Epithelial cell of esophagus (primary cell): Measurements from ENCODE around the gene ZBP1.
A peak's percentile ranks its signal among the peaks of the same experiment; 100 is the strongest.

ENCODE experiments used
- DNase-seq: peaks from one replicate; pipeline ENCODE4 v3.0.0; 2010; ENCODE audit warnings: low read depth
- H3K4me3 ChIP-seq: 2 replicates; pipeline ENCODE4 v1.5.1; 2011; ENCODE audit warnings: mild to moderate bottlenecking, low read length, control low read depth
- TF ChIP-seq, protein P1 (sequence below): IDR thresholded peaks from 2 replicates; pipeline ENCODE4 v1.5.1; 2011; ENCODE audit warnings: low read depth, mild to moderate bottlenecking, low read length, control low read depth, inconsistent platforms; ENCODE audit not compliant: insufficient read depth; ENCODE audit errors: missing control alignments

Gene ZBP1

DNA sequence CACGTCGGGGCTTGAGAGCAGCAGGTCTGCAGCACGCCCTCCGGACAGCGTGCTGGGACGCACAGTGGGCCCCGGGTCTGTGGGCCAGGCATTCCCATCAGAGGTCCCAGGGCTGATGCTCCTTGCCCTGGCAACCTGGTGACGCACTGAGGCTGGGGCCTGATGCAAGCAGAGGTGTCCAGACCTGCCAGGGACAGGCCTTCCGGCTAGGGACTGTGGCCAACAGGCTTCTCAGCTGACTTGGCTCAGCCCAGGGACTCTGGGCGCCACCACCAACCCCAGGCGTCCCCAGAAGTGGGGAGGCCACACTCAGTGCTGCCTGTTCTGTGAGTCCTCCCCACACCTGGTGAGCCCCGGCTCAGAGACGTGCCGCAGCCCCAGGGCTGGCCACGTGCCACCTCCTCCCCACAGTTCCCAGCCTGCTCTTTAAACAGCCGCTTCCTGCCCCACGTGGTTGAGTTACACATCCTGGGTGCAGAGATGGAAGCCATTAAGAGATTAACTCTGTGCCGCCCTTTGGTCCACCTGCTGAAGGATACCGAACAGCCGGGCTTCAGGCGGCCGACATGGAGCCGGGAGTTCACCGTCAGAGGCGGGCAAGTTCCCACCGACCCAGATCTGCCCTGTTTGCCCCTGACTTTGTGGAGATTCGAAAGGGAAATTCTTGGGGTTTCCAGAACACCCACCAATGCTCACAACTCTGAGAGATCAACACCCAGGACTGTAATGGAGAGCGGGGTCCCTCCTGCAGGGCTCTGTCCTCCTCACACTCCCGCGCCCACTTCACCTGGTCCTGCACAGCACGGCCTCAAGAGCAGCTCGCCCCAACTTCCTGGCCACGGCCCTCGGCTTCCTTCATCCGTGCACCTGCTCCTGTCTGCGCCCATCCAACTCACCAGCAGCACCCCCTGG, 37.6 kb upstream of the ZBP1 start:
- DNase-seq = peak; percentile 84
- H3K4me3 ChIP-seq = no peak overlapping the region
- TF ChIP-seq, protein P1, sequence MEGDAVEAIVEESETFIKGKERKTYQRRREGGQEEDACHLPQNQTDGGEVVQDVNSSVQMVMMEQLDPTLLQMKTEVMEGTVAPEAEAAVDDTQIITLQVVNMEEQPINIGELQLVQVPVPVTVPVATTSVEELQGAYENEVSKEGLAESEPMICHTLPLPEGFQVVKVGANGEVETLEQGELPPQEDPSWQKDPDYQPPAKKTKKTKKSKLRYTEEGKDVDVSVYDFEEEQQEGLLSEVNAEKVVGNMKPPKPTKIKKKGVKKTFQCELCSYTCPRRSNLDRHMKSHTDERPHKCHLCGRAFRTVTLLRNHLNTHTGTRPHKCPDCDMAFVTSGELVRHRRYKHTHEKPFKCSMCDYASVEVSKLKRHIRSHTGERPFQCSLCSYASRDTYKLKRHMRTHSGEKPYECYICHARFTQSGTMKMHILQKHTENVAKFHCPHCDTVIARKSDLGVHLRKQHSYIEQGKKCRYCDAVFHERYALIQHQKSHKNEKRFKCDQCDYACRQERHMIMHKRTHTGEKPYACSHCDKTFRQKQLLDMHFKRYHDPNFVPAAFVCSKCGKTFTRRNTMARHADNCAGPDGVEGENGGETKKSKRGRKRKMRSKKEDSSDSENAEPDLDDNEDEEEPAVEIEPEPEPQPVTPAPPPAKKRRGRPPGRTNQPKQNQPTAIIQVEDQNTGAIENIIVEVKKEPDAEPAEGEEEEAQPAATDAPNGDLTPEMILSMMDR = no peak

DNA sequence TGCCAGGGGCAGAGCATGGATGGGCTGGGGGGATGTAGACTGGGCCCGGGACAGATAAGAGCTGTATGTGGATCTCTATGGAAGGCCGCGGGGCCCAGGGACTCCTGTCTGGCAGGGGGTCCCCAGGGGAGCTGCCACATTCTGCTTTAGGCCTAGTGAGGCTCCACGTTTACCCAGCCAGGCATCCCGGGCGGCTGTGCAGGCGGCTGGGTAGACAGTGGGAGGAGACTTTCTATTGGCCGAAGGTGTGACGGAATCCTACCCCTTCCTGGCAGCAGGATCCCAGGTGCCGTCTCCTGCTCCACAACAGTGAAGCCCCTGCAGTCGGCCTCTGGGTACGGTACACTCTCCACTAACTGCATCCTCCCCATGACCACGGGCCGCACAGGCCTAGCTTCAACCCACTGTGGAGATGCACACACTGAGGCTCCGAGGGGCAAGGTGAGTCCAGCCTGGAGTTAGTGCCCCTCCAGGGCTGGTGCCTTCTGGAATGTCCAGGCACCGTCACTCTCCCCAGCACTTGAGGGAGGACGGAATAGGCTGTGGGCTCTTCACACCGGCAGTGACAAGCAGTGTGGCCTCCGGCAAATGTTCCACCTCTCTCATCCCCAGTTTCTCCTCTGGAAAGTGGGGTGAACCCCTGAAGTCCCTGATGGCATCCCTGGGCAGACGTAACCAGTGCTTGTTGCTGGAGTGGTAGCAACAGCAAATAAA, 36.8 kb upstream of the ZBP1 start:
- no peak for DNase-seq
- TF ChIP-seq, protein P1 = no peak
- H3K4me3 ChIP-seq = no peak overlapping the region

DNA sequence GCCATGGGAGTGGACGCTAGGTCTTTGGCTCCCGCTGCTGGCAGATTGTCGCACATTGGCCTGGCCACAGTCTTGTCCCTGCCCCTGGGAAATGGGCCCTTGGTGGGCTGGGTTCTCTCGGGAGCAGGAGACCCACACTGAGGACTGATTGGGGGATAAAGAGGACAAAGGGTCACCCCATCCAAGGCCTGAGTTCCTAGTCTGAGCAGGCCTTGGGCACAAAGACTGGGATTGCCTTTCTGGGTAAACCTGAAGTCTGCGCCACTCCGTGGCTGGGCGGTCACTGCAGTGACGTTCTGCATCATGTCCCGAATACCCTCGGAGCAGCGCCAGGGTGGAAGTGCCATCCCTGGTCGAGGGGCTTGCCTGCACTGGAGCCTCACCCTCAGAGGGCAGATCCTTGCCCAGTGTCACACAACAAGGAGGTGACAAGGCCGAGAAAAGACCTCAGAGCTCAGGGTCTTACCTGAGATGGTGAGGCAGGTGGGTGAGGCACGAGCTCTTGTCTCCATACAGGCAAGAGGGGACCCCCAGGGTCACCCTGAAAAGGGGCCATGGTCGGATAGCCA, 36.1 kb upstream of the ZBP1 start:
- no peak for DNase-seq
- H3K4me3 ChIP-seq = no peak overlapping the region
- TF ChIP-seq, protein P1 = no peak

DNA sequence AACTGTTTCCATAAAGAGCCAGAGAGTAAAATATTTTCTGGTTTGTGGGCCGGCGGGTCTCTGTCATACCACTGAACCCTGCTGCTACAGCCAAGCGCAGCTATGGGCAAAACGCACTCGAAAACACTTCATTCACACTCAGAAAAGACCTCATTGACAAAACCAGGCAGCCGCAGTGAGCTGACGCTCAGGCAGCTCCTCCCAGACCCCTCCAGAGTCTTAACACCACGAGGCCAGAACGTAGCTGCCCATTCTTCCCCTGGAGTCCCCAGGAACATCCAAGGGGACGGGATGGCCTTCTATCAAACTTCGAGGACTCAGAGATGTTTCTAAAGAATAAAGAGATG, 35.6 kb upstream of the ZBP1 start:
- no peak for DNase-seq
- no peak overlapping the region for H3K4me3 ChIP-seq
- TF ChIP-seq, protein P1 = no peak

DNA sequence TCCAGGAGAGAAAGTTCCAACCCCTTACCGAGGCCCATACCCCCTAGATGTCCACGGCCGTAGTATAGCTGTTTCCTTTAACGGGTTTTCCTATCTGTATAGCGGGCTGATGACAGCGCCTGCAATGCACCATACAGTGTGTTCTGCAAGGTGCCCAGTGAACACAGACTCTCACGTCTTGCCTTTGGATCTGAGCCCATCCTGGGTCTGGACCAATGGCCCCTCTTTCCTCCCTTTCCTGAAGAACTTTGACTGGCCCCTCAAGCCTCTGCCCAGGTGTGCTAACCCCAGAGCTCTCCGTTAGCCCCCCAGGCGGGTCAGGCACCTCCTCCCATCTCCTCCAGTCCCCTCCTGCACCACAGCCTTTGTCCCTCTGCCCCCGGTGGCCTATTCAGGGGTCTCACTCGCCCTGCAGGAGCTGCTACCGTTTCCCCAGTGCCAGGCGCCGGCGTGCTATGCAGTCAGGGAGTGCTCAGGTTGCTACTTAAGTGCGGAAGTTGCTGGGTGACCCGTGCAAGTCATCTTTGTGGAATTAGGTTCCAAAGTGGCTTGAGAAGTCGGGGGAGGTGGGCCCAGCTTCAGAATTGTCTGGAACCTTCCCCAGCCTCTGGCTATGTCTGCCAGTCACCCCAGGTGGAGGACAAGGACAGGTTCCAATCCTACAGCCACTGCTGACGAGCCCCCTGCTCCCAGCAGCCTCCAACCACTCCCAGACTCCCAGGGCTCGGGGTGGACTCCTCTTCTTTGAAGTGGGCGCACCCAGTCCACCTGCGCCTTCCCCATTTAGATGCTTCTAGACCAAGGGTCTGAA, 35.0 kb upstream of the ZBP1 start:
- no peak overlapping the region for H3K4me3 ChIP-seq
- DNase-seq = no peak
- TF ChIP-seq, protein P1 = no peak

DNA sequence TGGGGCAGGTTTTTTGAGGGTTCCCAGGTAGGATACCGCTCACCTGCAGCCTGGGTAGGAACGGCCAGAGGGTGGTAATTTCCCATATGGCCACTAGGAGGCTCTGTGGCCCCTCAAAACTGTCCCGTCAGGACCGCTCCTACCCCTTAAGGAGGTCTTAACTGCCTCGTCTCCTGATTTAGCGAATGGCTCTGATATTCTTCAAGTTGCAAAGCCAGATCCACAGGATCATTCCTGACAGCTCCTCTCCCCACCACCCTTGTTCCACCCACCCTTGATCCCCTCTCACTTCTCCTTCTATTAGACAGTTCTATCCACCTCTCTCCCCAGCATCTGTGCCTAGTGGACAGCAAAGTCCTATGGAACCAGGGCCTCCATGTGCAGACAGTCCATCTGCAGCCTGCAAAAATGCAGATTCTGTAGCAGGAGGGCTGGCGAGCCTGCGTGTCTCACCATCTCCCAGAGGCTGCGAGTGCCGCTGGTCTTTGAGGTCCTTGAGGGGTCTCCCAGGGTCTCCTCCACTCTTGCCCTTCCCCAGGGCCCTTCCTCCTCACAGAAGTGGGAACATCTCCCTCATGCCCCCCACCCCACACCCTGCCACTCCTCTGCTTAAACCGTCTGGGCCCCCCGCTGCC, 34.3 kb upstream of the ZBP1 start:
- H3K4me3 ChIP-seq = no peak overlapping the region
- TF ChIP-seq, protein P1 = peak; percentile 89

More for the DNA sequence above, 34.3 kb upstream of the ZBP1 start:
- peak; percentile 66 for DNase-seq
